Measurements from ENCODE around the gene VGLL2.

Gene VGLL2

DNA sequence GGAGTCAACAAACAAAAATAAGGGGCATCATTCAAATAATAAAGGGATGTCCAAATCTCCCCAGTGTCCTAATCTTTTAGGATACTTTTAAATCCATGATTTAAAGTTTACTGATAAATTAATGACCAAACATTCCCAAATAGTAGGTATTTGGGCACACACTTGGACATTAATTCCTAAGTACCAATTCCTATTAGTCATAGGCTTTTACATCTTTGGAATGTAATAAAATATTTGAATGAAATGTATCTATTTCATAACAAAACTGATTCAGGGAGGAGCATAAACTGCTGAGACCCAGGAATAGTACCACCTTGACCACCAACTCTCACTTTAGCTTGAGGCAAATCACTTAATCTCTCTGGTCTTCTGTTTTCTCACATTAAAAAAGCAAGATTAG lies 44.3 kb downstream of the VGLL2 start:
- in situ Hi-C loops (cut with HindIII; ENCODE audit: low sequenced_read_pairs), result no loop called here

DNA sequence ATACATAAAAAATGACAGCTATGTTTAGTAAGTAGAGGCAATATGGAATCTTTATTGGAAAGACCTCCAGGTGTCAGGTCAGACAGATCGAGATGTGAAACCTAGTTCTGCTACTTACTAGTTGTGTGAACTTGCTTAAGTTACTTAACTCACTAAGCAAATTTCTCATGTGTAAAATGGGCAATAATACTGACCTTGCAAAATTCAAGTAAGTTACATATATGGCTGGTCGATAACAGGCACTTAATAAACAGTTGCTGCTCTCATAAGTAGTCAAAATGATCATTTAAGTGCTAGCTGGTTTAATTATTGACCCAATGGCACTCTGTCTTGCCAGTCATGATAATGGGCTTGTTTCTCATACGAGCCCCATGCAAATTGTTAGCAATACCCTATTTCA lies 46.0 kb downstream of the VGLL2 start:
- in situ Hi-C loops (cut with HindIII; ENCODE audit: low sequenced_read_pairs), result no loop called here

DNA sequence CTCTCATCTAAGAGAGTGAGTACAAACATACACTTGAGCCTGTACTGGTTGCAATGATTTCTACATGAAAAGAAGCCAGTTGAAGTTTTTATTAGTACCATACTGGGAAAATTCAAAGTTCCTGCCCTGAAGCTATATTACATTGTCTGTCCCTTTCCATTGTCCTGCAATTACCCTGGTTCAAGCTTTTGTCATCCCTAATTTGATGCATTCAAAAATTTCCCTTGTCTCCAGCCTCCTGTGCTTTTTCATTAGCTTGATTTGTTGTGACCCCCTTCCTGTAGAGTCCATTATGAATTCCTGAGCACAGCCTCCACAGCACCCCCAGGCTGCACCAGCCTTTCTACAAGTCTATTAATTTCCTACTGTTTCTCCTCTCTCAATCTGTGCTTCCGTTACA lies 46.4 kb downstream of the VGLL2 start:
- in situ Hi-C loops (cut with HindIII; ENCODE audit: low sequenced_read_pairs), result no loop called here

DNA sequence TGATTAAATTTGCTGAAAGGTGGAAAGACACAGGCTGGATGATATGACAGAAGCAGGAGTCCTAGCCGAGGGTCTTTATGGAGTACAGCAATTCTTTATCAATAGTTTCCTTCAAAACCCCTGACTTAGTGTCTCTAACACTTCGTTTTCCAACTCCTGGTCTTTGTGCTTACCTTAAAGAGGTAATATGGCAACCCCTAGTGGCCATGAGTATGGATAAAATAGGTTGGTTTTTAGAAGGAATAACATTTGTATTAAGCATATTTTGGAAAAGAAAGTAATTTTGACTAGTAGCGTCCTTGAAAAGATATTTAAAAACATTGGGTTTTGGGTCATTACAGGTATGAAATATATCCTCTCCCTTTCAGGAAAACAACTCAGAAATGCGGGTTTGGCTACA lies 51.9 kb downstream of the VGLL2 start:
- in situ Hi-C loops (cut with HindIII; ENCODE audit: low sequenced_read_pairs), result no loop called here
